ENCODE measurements around the gene TOP3B. TPM values are rescaled to one million over a fixed set of nuclear protein-coding genes. Genes with fewer than 3 reads are reported as not detected.

TOP3B gene
- polyA plus RNA-seq, 3 donors, result 6.8 to 11.4 (median 10.2) TPM

GRCh38 chr22:22014285-22014659, 31.7 kb upstream of the TOP3B start:
- no peak overlapping the region for H3K27ac ChIP-seq (ENCODE audit: low read depth, low read length)
- 83 to 93% (median 85%) methylated on average over 9 of the region's 9 CpGs for WGBS, 3 donors

GRCh38 chr22:22013559-22014284, 31.1 kb upstream of the TOP3B start:
- WGBS, 3 donors, result 91 to 97% (median 93%) methylated on average over 7 of the region's 7 CpGs
- H3K27ac ChIP-seq (ENCODE audit: low read depth, low read length), result no peak overlapping the region

GRCh38 chr22:22011964-22012363, 29.4 kb upstream of the TOP3B start:
- whole genome bisulfite sequencing, 3 donors, result 44 to 67% (median 66%) methylated on average over 1 of the region's 1 CpG
- no peak overlapping the region for H3K27ac ChIP-seq (ENCODE audit: low read depth, low read length)

- no peak overlapping the region for H3K27ac ChIP-seq (ENCODE audit: low read depth, low read length)
- 37 to 54% (median 44%) methylated on average over 2 of the region's 2 CpGs for WGBS, 3 donors
These were observed 27.8 kb upstream of the TOP3B start for GRCh38 chr22:22010358-22010757.

- no peak overlapping the region for H3K27ac ChIP-seq (ENCODE audit: low read depth, low read length)
- 51 to 72% (median 72%) methylated on average over 3 of the region's 3 CpGs for WGBS, 3 donors
These were observed 27.1 kb upstream of the TOP3B start for GRCh38 chr22:22009661-22010060.

- H3K27ac ChIP-seq (ENCODE audit: low read depth, low read length), result no peak overlapping the region
- WGBS, 3 donors, result 88 to 92% (median 92%) methylated on average over 6 of the region's 6 CpGs
These were observed 24.0 kb upstream of the TOP3B start for GRCh38 chr22:22006596-22006990.

GRCh38 chr22:22005945-22006595, 23.5 kb upstream of the TOP3B start:
- WGBS, 3 donors, result 74 to 83% (median 78%) methylated on average over 5 of the region's 5 CpGs
- H3K27ac ChIP-seq (ENCODE audit: low read depth, low read length), result no peak overlapping the region

- no peak overlapping the region for H3K27ac ChIP-seq (ENCODE audit: low read depth, low read length)
- 72 to 85% (median 77%) methylated on average over 3 of the region's 3 CpGs for WGBS, 3 donors
These were observed 20.6 kb upstream of the TOP3B start for GRCh38 chr22:22003233-22003632.

GRCh38 chr22:22002526-22003055, 20.0 kb upstream of the TOP3B start:
- WGBS, 3 donors, result 83 to 98% (median 92%) methylated on average over 3 of the region's 3 CpGs
- H3K27ac ChIP-seq (ENCODE audit: low read depth, low read length), result no peak overlapping the region

GRCh38 chr22:22001664-22002525, 19.3 kb upstream of the TOP3B start:
- no peak overlapping the region for H3K27ac ChIP-seq (ENCODE audit: low read depth, low read length)
- WGBS, 3 donors, result 64 to 77% (median 76%) methylated on average over 2 of the region's 2 CpGs

- 83 to 88% (median 86%) methylated on average over 7 of the region's 7 CpGs for WGBS, 3 donors
- H3K27ac ChIP-seq (ENCODE audit: low read depth, low read length), result no peak overlapping the region
These were observed 16.1 kb upstream of the TOP3B start for GRCh38 chr22:21998595-21999247.

- H3K27ac ChIP-seq (ENCODE audit: low read depth, low read length), result no peak overlapping the region
- 61 to 74% (median 67%) methylated on average over 5 of the region's 5 CpGs for WGBS, 3 donors
These were observed 13.7 kb upstream of the TOP3B start for GRCh38 chr22:21996175-21996720.

- no peak overlapping the region for H3K27ac ChIP-seq (ENCODE audit: low read depth, low read length)
- 90 to 95% (median 91%) methylated on average over 3 of the region's 3 CpGs for WGBS, 3 donors
These were observed 13.1 kb upstream of the TOP3B start for GRCh38 chr22:21995660-21996059.

- H3K27ac ChIP-seq (ENCODE audit: low read depth, low read length), result no peak overlapping the region
- WGBS, 3 donors, result 92 to 94% (median 93%) methylated on average over 3 of the region's 3 CpGs
These were observed 12.4 kb upstream of the TOP3B start for GRCh38 chr22:21994881-21995444.

GRCh38 chr22:21992593-21993237, 10.1 kb upstream of the TOP3B start:
- WGBS, 3 donors, result 70 to 84% (median 73%) methylated on average over 7 of the region's 7 CpGs

GRCh38 chr22:21991774-21992173, 9.2 kb upstream of the TOP3B start:
- no peak overlapping the region for H3K27ac ChIP-seq (ENCODE audit: low read depth, low read length)
- WGBS, 3 donors, result 84 to 93% (median 89%) methylated on average over 5 of the region's 5 CpGs

More at GRCh38 chr22:21992593-21993237, 10.1 kb upstream of the TOP3B start:
- H3K27ac ChIP-seq (ENCODE audit: low read depth, low read length), result no peak overlapping the region

GRCh38 chr22:21991304-21991596, 8.7 kb upstream of the TOP3B start:
- 69 to 90% (median 87%) methylated on average over 6 of the region's 6 CpGs for WGBS, 3 donors
- no peak overlapping the region for H3K27ac ChIP-seq (ENCODE audit: low read depth, low read length)

Measured in adipose tissue (tissue), 3 donors.